ENCODE data around the gene CD99L2.

GRCh38 chrX:150905293-150905692 is 6.8 kb upstream of the CD99L2 start:
- TF ChIP-seq EZH2 (IDR thresholded peaks at IDR 0.05; ENCODE audit: borderline replicate concordance, low read length) (no peak), CTCF (IDR thresholded peaks at IDR 0.05; ENCODE audit: low read length) (no peak)
